ENCODE data around the gene APLF. TPM values are rescaled to one million over a fixed set of nuclear protein-coding genes. Genes with fewer than 3 reads are reported as not detected.

Gene APLF
- total and polyA plus RNA-seq, 10 of the 15 experiments (the other 5 are each of a cell fraction or from before 2014, with no cell fraction given) = 0.66 to 2.8 (median 1.8) TPM

DNA sequence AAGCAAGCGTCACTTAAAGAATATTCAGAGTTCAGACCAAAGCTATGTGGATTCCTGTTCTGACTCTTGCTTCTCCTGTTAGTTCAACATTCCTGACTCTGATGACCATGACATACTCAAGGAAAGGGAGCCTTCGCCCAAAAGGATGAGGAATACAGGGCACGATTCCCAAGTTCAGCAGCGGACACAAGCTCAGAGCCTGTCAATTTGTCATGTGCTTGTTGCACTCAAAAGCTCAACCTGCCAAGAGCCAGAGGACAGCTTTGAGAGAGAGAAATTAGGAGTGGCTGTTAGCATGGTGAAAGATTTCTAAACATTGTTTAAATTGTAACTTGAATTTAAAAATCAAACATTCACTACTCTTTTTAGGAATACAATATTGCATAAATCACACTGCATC lies 33.3 kb downstream of the APLF start (continued):
- TF ChIP-seq, protein P1, sequence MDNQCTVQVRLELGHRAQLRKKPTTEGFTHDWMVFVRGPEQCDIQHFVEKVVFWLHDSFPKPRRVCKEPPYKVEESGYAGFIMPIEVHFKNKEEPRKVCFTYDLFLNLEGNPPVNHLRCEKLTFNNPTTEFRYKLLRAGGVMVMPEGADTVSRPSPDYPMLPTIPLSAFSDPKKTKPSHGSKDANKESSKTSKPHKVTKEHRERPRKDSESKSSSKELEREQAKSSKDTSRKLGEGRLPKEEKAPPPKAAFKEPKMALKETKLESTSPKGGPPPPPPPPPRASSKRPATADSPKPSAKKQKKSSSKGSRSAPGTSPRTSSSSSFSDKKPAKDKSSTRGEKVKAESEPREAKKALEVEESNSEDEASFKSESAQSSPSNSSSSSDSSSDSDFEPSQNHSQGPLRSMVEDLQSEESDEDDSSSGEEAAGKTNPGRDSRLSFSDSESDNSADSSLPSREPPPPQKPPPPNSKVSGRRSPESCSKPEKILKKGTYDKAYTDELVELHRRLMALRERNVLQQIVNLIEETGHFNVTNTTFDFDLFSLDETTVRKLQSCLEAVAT (IDR thresholded peaks at IDR 0.05) = no peak
- no peak for TF ChIP-seq JUNB (IDR thresholded peaks at IDR 0.05)
- TF ChIP-seq, protein P2, sequence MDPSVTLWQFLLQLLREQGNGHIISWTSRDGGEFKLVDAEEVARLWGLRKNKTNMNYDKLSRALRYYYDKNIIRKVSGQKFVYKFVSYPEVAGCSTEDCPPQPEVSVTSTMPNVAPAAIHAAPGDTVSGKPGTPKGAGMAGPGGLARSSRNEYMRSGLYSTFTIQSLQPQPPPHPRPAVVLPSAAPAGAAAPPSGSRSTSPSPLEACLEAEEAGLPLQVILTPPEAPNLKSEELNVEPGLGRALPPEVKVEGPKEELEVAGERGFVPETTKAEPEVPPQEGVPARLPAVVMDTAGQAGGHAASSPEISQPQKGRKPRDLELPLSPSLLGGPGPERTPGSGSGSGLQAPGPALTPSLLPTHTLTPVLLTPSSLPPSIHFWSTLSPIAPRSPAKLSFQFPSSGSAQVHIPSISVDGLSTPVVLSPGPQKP (IDR thresholded peaks at IDR 0.05; ENCODE audit: low read depth, low read length) = no peak
- no peak for TF ChIP-seq CBX3 (IDR thresholded peaks at IDR 0.05; ENCODE audit: borderline replicate concordance, low read depth)
- TF ChIP-seq, protein P3, sequence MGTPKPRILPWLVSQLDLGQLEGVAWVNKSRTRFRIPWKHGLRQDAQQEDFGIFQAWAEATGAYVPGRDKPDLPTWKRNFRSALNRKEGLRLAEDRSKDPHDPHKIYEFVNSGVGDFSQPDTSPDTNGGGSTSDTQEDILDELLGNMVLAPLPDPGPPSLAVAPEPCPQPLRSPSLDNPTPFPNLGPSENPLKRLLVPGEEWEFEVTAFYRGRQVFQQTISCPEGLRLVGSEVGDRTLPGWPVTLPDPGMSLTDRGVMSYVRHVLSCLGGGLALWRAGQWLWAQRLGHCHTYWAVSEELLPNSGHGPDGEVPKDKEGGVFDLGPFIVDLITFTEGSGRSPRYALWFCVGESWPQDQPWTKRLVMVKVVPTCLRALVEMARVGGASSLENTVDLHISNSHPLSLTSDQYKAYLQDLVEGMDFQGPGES (IDR thresholded peaks at IDR 0.05) = no peak
- no peak for TF ChIP-seq STAT1 (conservative IDR thresholded peaks at IDR 0.05)
- no peak for TF ChIP-seq IRF4 (IDR thresholded peaks at IDR 0.05; ENCODE audit: low read depth, low read length)

DNA sequence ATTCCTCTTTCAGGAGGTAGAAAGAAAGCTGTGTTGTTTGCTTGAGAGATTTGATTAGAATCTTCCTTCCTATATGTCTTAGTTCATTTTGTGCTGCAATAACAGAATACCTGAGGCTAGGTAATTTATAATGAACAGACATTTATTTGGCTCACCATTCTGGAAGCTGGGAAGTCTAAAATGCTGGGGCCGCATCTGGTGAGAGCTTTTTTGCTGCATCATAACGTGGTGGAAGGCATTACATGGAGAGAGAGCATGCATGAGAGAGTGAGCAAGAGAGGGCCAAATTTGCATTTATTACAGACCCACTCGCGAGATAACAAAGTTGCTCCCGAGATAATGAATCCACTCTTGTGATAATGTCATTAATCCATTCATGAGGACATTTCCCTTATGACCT lies 34.4 kb downstream of the APLF start:
- FAIRE-seq = no peak
- no peaks in the 10 kb centered on the region; the same call in 2 of the 3 replicates for H3K9me3 ChIP-seq (replicated peaks; ENCODE audit: control insufficient read depth, insufficient read depth, low read length)
- H3K4me1 ChIP-seq (ENCODE audit: control insufficient read depth, insufficient read depth, low read length) = no peaks in the 10 kb centered on the region
- in situ Hi-C loops (cut with MboI) = no loop called here
- DNase-seq (ENCODE audit: low read depth, low spot score) = no peak
- TF ChIP-seq RB1 (IDR thresholded peaks at IDR 0.05; ENCODE audit: borderline replicate concordance) (no peak), TCF3 (IDR thresholded peaks at IDR 0.05; ENCODE audit: borderline replicate concordance, insufficient read depth, low read depth, low read length) (no peak), GATAD2B (conservative IDR thresholded peaks at IDR 0.05; ENCODE audit: low read depth) (no peak), YBX1 (IDR thresholded peaks at IDR 0.05) (no peak), RAD51 (IDR thresholded peaks at IDR 0.05) (no peak)
- TF ChIP-seq, protein P4, sequence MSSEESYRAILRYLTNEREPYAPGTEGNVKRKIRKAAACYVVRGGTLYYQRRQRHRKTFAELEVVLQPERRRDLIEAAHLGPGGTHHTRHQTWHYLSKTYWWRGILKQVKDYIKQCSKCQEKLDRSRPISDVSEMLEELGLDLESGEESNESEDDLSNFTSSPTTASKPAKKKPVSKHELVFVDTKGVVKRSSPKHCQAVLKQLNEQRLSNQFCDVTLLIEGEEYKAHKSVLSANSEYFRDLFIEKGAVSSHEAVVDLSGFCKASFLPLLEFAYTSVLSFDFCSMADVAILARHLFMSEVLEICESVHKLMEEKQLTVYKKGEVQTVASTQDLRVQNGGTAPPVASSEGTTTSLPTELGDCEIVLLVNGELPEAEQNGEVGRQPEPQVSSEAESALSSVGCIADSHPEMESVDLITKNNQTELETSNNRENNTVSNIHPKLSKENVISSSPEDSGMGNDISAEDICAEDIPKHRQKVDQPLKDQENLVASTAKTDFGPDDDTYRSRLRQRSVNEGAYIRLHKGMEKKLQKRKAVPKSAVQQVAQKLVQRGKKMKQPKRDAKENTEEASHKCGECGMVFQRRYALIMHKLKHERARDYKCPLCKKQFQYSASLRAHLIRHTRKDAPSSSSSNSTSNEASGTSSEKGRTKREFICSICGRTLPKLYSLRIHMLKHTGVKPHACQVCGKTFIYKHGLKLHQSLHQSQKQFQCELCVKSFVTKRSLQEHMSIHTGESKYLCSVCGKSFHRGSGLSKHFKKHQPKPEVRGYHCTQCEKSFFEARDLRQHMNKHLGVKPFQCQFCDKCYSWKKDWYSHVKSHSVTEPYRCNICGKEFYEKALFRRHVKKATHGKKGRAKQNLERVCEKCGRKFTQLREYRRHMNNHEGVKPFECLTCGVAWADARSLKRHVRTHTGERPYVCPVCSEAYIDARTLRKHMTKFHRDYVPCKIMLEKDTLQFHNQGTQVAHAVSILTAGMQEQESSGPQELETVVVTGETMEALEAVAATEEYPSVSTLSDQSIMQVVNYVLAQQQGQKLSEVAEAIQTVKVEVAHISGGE (CRISPR knock-in tag; IDR thresholded peaks at IDR 0.05) = no peak
- TF ChIP-seq, protein P1 (IDR thresholded peaks at IDR 0.05) = no peak
- ChIA-PET SMC1A (ENCODE audit: uncharacterized antibody, unreplicated experiment) (interaction anchor here (1.5 kb wide), 1 partner anchor 38 kb away, joined by 4 read pairs; no protein-coding TSS in a partner anchor), RAD21 (ENCODE audit: unreplicated experiment) (no interaction called here), CTCF (interaction anchor here (0.6 kb wide), 1 partner anchor 91 kb away, joined by 4 read pairs; no protein-coding TSS in a partner anchor), POLR2A (no interaction called here)
- H3K9ac ChIP-seq (ENCODE audit: control insufficient read depth, insufficient read depth, low read length) = no peak overlapping the region
- no peak overlapping the region for H3K4me2 ChIP-seq (ENCODE audit: control insufficient read depth, insufficient read depth)
- no peaks in the 10 kb centered on the region for H3K79me2 ChIP-seq (ENCODE audit: control insufficient read depth, insufficient read depth, low read length)
- H3K4me3 ChIP-seq = no peak overlapping the region
- BruUV-seq (replicated peaks) = no TSS peak
- no peak for ATAC-seq
- WGBS (ENCODE audit: insufficient coverage, insufficient replicate concordance, low lambda C conversion rate, missing lambda C conversion rate) = 88% methylated on average over 5 of the region's 5 CpGs
- H4K20me1 ChIP-seq (ENCODE audit: control insufficient read depth, insufficient read depth) = no peaks in the 10 kb centered on the region
- no peak overlapping the region for H3K27ac ChIP-seq (ENCODE audit: control insufficient read depth, insufficient read depth)
- H3K36me3 ChIP-seq (ENCODE audit: control insufficient read depth in 2 of 2, insufficient read depth in 2 of 2, low read length in 1 of 2) = no peaks in the 10 kb centered on the region
- no peak overlapping the region for H2AFZ ChIP-seq (ENCODE audit: control insufficient read depth, low read depth, low read length)
- intact Hi-C loops (cut with micrococcal nuclease; ENCODE audit: unreplicated experiment) = no loop called here
- no peaks in the 10 kb centered on the region for H3K27me3 ChIP-seq (replicated peaks in 1 of 2; ENCODE audit: control insufficient read depth in 2 of 2, insufficient read depth in 2 of 2, low read length in 1 of 2)

All from GM12878 (cell line).